NB4 (cell line): ENCODE results near the gene PCYT2.
A peak's percentile ranks its signal among the peaks of the same experiment; 100 is the strongest.

ENCODE experiments used
- DNase-seq: peaks from one replicate; pipeline ENCODE4 v3.0.0; 2010; ENCODE audit warnings: low read depth
- H3K4me3 ChIP-seq: one replicate; pipeline ENCODE4 v1.5.1; 2011; ENCODE audit warnings: mild to moderate bottlenecking, low read depth, low read length, moderate library complexity
- CTCF ChIP-seq: IDR thresholded peaks from one replicate; pipeline ENCODE4 v1.5.1; 2012; ENCODE audit warnings: low read depth, low read length
- MAX ChIP-seq: IDR thresholded peaks from 2 replicates; pipeline ENCODE4 v1.6.1; 2011; ENCODE audit warnings: low read depth, low read length
- MYC ChIP-seq: IDR thresholded peaks from 2 replicates; pipeline ENCODE4 v1.6.1; 2011; ENCODE audit warnings: low read depth, low read length
- POLR2A ChIP-seq: IDR thresholded peaks from 2 replicates; pipeline ENCODE4 v1.6.1; 2011; ENCODE audit warnings: mild to moderate bottlenecking; ENCODE audit not compliant: insufficient read length; ENCODE audit errors: extremely low read depth

The PCYT2 gene

GRCh38 chr17:81931557-81932332, 20.5 kb upstream of the PCYT2 start:
- TF ChIP-seq POLR2A (no peak), MAX (no peak), CTCF (no peak), MYC (no peak)
- no peak overlapping the region for H3K4me3 ChIP-seq
- DNase-seq: no peak

GRCh38 chr17:81931189-81931556, 20.0 kb upstream of the PCYT2 start:
- TF ChIP-seq POLR2A (no peak), CTCF (no peak), MYC (no peak), MAX (no peak)
- H3K4me3 ChIP-seq: no peak overlapping the region
- DNase-seq: no peak

GRCh38 chr17:81930142-81931125, 19.2 kb upstream of the PCYT2 start:
- no peak for TF ChIP-seq POLR2A
- no peak for TF ChIP-seq MAX
- no peak for TF ChIP-seq MYC
- no peak for TF ChIP-seq CTCF

GRCh38 chr17:81929253-81930141, 18.3 kb upstream of the PCYT2 start:
- no peak for DNase-seq
- H3K4me3 ChIP-seq: peak overlapping the region; percentile 62
- TF ChIP-seq POLR2A (no peak), MAX (no peak), MYC (no peak), CTCF (no peak)

More at GRCh38 chr17:81930142-81931125, 19.2 kb upstream of the PCYT2 start:
- no peak for DNase-seq
- H3K4me3 ChIP-seq: no peak overlapping the region

GRCh38 chr17:81928544-81929252, 17.5 kb upstream of the PCYT2 start:
- DNase-seq: peak; percentile 36
- H3K4me3 ChIP-seq: peak overlapping the region; percentile 62

More at GRCh38 chr17:81928544-81929252, 17.5 kb upstream of the PCYT2 start:
- TF ChIP-seq MAX: no peak
- no peak for TF ChIP-seq POLR2A
- TF ChIP-seq CTCF: no peak
- no peak for TF ChIP-seq MYC
